Subcutaneous preadipocyte (primary cell): ENCODE measurements around the gene RPS6KL1. TPM values are rescaled to one million over a fixed set of nuclear protein-coding genes. Genes with fewer than 3 reads are reported as not detected.

Experiments used
- total RNA-seq: library from RNA; depleted of rRNA; stranded (reverse); fragments of >200 nt; gene quantifications from 2 replicates; pipeline ENCODE4 v1.2.3, GENCODE V29; 2012

Gene RPS6KL1
- total RNA-seq, result 0.37 and 2.3 TPM in 2 replicates

GRCh38 chr14:74922752-74923401, at the start of gene RPS6KL1:
Gene RPS6KL1, minus strand, starts transcription at chr14:74923260. Its CDS starts 1,719 bp downstream, at chr14:74921541.

GRCh38 chr14:74955229-74956026, 32.4 kb upstream of the RPS6KL1 start, which contains the start of gene PGF:
Gene PGF, minus strand, starts transcription at chr14:74955597. Its CDS starts 355 bp downstream, at chr14:74955242.

GRCh38 chr14:74881431-74882102, 41.5 kb downstream of the RPS6KL1 start, which contains the start of gene DLST:
Gene DLST, plus strand, starts transcription at chr14:74881916. Its CDS starts 38 bp downstream, at chr14:74881954.

GRCh38 chr14:74875941-74876913, 46.8 kb downstream of the RPS6KL1 start, which contains the start of gene PROX2:
Gene PROX2, minus strand, starts transcription at chr14:74876145. Its CDS starts 12,311 bp downstream, at chr14:74863834.

Other genes starting within 250 kb of the RPS6KL1 start
- 23.9 and 33.8 TPM in 2 replicates for gene AREL1, start 210.2 kb downstream of the RPS6KL1 start, total RNA-seq
- gene FCF1, start 210.1 kb downstream of the RPS6KL1 start, total RNA-seq, result 20.9 and 24.3 TPM in 2 replicates
- gene YLPM1, start 159.9 kb downstream of the RPS6KL1 start, total RNA-seq, result 34.6 and 37.8 TPM in 2 replicates
- not detected in 2 replicates for gene PROX2, start 47.1 kb downstream of the RPS6KL1 start, total RNA-seq
- 68.7 and 95.0 TPM in 2 replicates for gene DLST, start 41.3 kb downstream of the RPS6KL1 start, total RNA-seq
- gene PGF, start 32.3 kb upstream of the RPS6KL1 start, total RNA-seq, result 1.1 and 6.3 TPM in 2 replicates
- gene EIF2B2, start 79.7 kb upstream of the RPS6KL1 start, total RNA-seq, result 52.5 and 53.8 TPM in 2 replicates
- 30.1 TPM in 2 replicates for gene MLH3, start 128.2 kb upstream of the RPS6KL1 start, total RNA-seq
- 8.1 and 13.5 TPM in 2 replicates for gene ACYP1, start 140.8 kb upstream of the RPS6KL1 start, total RNA-seq
- 0.98 and 1.8 TPM in 2 replicates for gene ZC2HC1C, start 146.4 kb upstream of the RPS6KL1 start, total RNA-seq
- 29.8 and 33.2 TPM in 2 replicates for gene NEK9, start 203.8 kb upstream of the RPS6KL1 start, total RNA-seq